Measurements from ENCODE around the gene ZNF512. TPM values are rescaled to one million over a fixed set of nuclear protein-coding genes. Genes with fewer than 3 reads are reported as not detected.

Gene ZNF512
- total RNA-seq, 1 experiment from 2014 or later = 28.6 TPM

DNA sequence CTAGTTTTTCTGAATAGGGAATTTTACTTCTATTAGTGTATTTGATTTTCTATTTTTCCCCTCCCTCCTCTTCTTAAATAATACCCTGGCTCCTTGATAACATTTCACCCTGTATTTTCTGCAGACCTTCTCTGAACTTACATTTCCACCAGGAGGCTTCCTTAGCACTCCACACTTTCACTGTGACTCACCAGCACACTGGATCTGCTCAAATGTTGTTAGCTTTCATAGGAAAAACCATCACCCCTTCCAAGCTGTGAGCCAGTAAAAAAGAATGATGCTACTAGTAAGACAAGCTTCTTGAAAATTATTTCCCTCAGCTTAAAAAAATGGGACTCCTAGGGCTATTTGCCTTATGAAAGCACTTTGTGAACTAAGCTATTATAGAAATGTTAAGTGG, 64.4 kb downstream of the ZNF512 start:
- CTCF ChIA-PET = interaction anchor here (0.8 kb wide), 1 partner anchor 126 kb away, joined by 4 read pairs; no protein-coding TSS in a partner anchor
- Mint-ChIP-seq H3K9me3 (ENCODE audit: low read depth, unreplicated experiment) (no peaks in the 10 kb centered on the region), H3K27me3 (ENCODE audit: unreplicated experiment) (no peaks in the 10 kb centered on the region), H3K27ac (ENCODE audit: unreplicated experiment) (no peak overlapping the region), H3K36me3 (ENCODE audit: insufficient read depth, unreplicated experiment) (peaks cover 52% of the 10 kb centered on the region), H3K4me1 (ENCODE audit: low read depth, unreplicated experiment) (peaks cover 2% of the 10 kb centered on the region), H3K4me3 (ENCODE audit: low read depth, unreplicated experiment) (no peak overlapping the region)
- no TSS peak for BruUV-seq (replicated peaks)
- TF ChIP-seq, protein P1, sequence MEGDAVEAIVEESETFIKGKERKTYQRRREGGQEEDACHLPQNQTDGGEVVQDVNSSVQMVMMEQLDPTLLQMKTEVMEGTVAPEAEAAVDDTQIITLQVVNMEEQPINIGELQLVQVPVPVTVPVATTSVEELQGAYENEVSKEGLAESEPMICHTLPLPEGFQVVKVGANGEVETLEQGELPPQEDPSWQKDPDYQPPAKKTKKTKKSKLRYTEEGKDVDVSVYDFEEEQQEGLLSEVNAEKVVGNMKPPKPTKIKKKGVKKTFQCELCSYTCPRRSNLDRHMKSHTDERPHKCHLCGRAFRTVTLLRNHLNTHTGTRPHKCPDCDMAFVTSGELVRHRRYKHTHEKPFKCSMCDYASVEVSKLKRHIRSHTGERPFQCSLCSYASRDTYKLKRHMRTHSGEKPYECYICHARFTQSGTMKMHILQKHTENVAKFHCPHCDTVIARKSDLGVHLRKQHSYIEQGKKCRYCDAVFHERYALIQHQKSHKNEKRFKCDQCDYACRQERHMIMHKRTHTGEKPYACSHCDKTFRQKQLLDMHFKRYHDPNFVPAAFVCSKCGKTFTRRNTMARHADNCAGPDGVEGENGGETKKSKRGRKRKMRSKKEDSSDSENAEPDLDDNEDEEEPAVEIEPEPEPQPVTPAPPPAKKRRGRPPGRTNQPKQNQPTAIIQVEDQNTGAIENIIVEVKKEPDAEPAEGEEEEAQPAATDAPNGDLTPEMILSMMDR (IDR thresholded peaks at IDR 0.05; ENCODE audit: unreplicated experiment) = no peak
- DNase-seq = no peak
- intact Hi-C loops (cut with micrococcal nuclease; ENCODE audit: unreplicated experiment) = no loop called here

DNA sequence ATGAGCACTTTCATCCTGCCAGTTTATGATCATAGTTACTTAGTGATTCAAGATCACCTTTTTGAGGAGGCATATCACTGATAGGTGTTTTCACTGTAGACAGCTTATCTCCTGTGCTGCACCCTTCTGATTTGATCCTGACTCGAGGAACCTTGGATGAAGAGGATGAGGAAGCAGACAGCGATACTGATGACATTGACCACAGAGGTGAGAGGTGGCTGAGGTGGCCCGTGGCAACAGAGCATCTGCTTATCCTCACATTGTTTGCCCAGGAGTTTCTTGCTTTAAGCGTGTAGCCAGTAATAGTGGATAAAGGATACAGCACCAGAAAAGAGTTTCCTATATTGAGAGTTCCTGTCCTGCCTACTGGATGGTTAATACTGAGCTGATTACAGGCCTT, 64.9 kb downstream of the ZNF512 start:
- TF ChIP-seq, protein P1 (IDR thresholded peaks at IDR 0.05; ENCODE audit: unreplicated experiment) = no peak
- CTCF ChIA-PET = interaction anchor here (0.8 kb wide), 1 partner anchor 126 kb away, joined by 4 read pairs; no protein-coding TSS in a partner anchor
- intact Hi-C loops (cut with micrococcal nuclease; ENCODE audit: unreplicated experiment) = no loop called here
- peaks cover 52% of the 10 kb centered on the region for H3K36me3 Mint-ChIP-seq (ENCODE audit: insufficient read depth, unreplicated experiment)
- no TSS peak for BruUV-seq (replicated peaks)
- no peak overlapping the region for H3K4me3 Mint-ChIP-seq (ENCODE audit: low read depth, unreplicated experiment)
- no peaks in the 10 kb centered on the region for H3K27me3 Mint-ChIP-seq (ENCODE audit: unreplicated experiment)
- peaks cover 6% of the 10 kb centered on the region for H3K4me1 Mint-ChIP-seq (ENCODE audit: low read depth, unreplicated experiment)
- DNase-seq = no peak
- H3K27ac Mint-ChIP-seq (ENCODE audit: unreplicated experiment) = no peak overlapping the region
- no peaks in the 10 kb centered on the region for H3K9me3 Mint-ChIP-seq (ENCODE audit: low read depth, unreplicated experiment)

GRCh38 chr2:27651056-27651455, 68.2 kb downstream of the ZNF512 start:
- intact Hi-C loops (cut with micrococcal nuclease; ENCODE audit: unreplicated experiment) = no loop called here
- no peaks in the 10 kb centered on the region for H3K27me3 Mint-ChIP-seq (ENCODE audit: unreplicated experiment)
- TF ChIP-seq, protein P1 (IDR thresholded peaks at IDR 0.05; ENCODE audit: unreplicated experiment) = no peak
- H3K27ac Mint-ChIP-seq (ENCODE audit: unreplicated experiment) = no peak overlapping the region
- BruUV-seq (replicated peaks) = no TSS peak
- H3K4me1 Mint-ChIP-seq (ENCODE audit: low read depth, unreplicated experiment) = peaks cover 23% of the 10 kb centered on the region
- no peak for DNase-seq
- peaks cover 57% of the 10 kb centered on the region for H3K36me3 Mint-ChIP-seq (ENCODE audit: insufficient read depth, unreplicated experiment)
- H3K9me3 Mint-ChIP-seq (ENCODE audit: low read depth, unreplicated experiment) = no peaks in the 10 kb centered on the region
- no peak overlapping the region for H3K4me3 Mint-ChIP-seq (ENCODE audit: low read depth, unreplicated experiment)
- CTCF ChIA-PET = no interaction called here

DNA sequence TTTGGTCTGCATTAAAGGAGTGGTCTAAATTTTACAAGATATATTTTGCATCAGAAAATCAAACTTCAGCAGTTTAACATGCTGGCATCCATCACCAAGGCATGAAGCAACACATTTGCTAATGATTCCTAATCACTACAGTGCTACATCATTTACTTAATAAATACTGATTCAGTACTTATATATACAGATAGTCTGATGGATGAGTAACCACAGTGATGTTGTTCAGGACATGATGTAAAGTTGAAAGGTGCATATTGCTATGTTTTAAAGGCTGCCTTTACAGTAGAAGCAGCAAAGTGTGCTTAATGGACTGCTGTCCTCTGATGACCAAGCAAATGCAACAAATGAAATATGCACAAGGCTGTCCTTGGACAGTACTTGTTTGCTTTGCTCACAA, 69.5 kb downstream of the ZNF512 start:
- BruUV-seq (replicated peaks) = no TSS peak
- Mint-ChIP-seq H3K9me3 (ENCODE audit: low read depth, unreplicated experiment) (no peaks in the 10 kb centered on the region), H3K4me1 (ENCODE audit: low read depth, unreplicated experiment) (peaks cover 23% of the 10 kb centered on the region), H3K4me3 (ENCODE audit: low read depth, unreplicated experiment) (no peak overlapping the region), H3K27me3 (ENCODE audit: unreplicated experiment) (no peaks in the 10 kb centered on the region), H3K27ac (ENCODE audit: unreplicated experiment) (peak overlapping the region; percentile 12), H3K36me3 (ENCODE audit: insufficient read depth, unreplicated experiment) (peaks cover 51% of the 10 kb centered on the region)
- CTCF ChIA-PET = interaction anchor here (1.0 kb wide), 1 partner anchor 11 kb away, joined by 4 read pairs; the partner anchor contains the start of genes SLC4A1AP and SUPT7L
- intact Hi-C loops (cut with micrococcal nuclease; ENCODE audit: unreplicated experiment) = no loop called here
- TF ChIP-seq, protein P1 (IDR thresholded peaks at IDR 0.05; ENCODE audit: unreplicated experiment) = no peak
- no peak for DNase-seq

All from Calu3 (cell line).